Endothelial cell of umbilical vein (primary cell): ENCODE measurements around the gene CHPF2. TPM values are rescaled to one million over a fixed set of nuclear protein-coding genes. Genes with fewer than 3 reads are reported as not detected.

ENCODE experiments used
- BruUV-seq: library from RNA; stranded (reverse); fragments of 400-500 nt; replicated peaks from 2 replicates; lab custom pipeline; 2021; lab: Mats Ljungman, UMichigan
- CTCF ChIA-PET: fragments of 300-600, 350-600 bp; sonication (Branson Sonifier 250); formaldehyde crosslinking; loops from one replicate; lab custom pipeline; 2021; ENCODE audit warnings: antibody characterized with exemption, inconsistent platforms; lab: Charles Lee
- POLR2A ChIA-PET: fragments of 300-600, 350-600 bp; sonication (Branson Sonifier 250); formaldehyde crosslinking; loops from one replicate; lab custom pipeline; 2021; ENCODE audit warnings: antibody characterized with exemption, inconsistent platforms; lab: Charles Lee
- DNase-seq: peaks from one replicate; pipeline ENCODE4 v3.0.0-alpha.2; 2011; ENCODE audit warnings: low read depth, low spot score
- FAIRE-seq: peaks from 2 replicates; lab custom pipeline; 2011; peaks lifted over from hg19 to GRCh38; lab: Jason Lieb, UNC
- H2AFZ ChIP-seq: 2 replicates; pipeline ENCODE4 v1.6.0; 2012; ENCODE audit warnings: low read depth, low read length, control low read depth, inconsistent platforms
- H3K27ac ChIP-seq: 2 replicates; pipeline ENCODE4 v1.5.1; 2011; ENCODE audit warnings: low read depth, mild to moderate bottlenecking, control low read depth, low read length, moderate library complexity; ENCODE audit not compliant: insufficient read depth
- H3K27me3 ChIP-seq, 2 experiments: 2 replicates each; pipeline versions ENCODE4 v1.6.0 to v1.6.1; 2011; ENCODE audit warnings: low read length in 2 of 2, mixed read lengths in 1 of 2; ENCODE audit not compliant: control insufficient read depth in 2 of 2, insufficient read depth in 2 of 2
- H3K36me3 ChIP-seq, 2 experiments: 2 replicates in 1 of 2; 3 replicates in 1 of 2; pipeline ENCODE4 v1.5.1; 2011; ENCODE audit warnings: low read length in 2 of 2, mild to moderate bottlenecking in 1 of 2, moderate library complexity in 1 of 2; ENCODE audit not compliant: control insufficient read depth in 2 of 2, insufficient read depth in 2 of 2; ENCODE audit errors: extremely low read depth in 1 of 2
- H3K4me1 ChIP-seq: 3 replicates; pipeline ENCODE4 v1.5.1; 2011; ENCODE audit warnings: mild to moderate bottlenecking, low read length; ENCODE audit not compliant: control insufficient read depth, insufficient read depth; ENCODE audit errors: extremely low read depth
- H3K4me2 ChIP-seq: 2 replicates; pipeline ENCODE4 v1.6.1; 2011; ENCODE audit warnings: low read length, control low read depth, mixed read lengths; ENCODE audit not compliant: insufficient read depth
- H3K4me3 ChIP-seq, 3 experiments: fragments of 200-600 bp in 1 of 3; sonication (generic), shearing (Covaris generic) in 1 of 3; replicated peaks in 1 of 3; 2 replicates each; pipeline ENCODE4 v1.5.1; 2011 to 2016; ENCODE audit warnings: control low read depth in 3 of 3, low read length in 3 of 3, mild to moderate bottlenecking in 2 of 3, inconsistent platforms in 1 of 3, low read depth in 1 of 3, moderate library complexity in 1 of 3; ENCODE audit not compliant: insufficient read depth in 1 of 3
- H3K79me2 ChIP-seq: 2 replicates; pipeline ENCODE4 v1.6.0; 2012; ENCODE audit warnings: low read length, inconsistent platforms; ENCODE audit not compliant: control insufficient read depth, insufficient read depth
- H3K9ac ChIP-seq: replicated peaks from 2 replicates; pipeline ENCODE3; 2011; ENCODE audit warnings: low read length, control low read depth; ENCODE audit not compliant: insufficient read depth; ENCODE audit errors: extremely low read depth
- H3K9me1 ChIP-seq: replicated peaks from 3 replicates; pipeline ENCODE4 v1.6.0; 2011; ENCODE audit warnings: mild to moderate bottlenecking, low read length; ENCODE audit not compliant: control insufficient read depth, insufficient read depth; ENCODE audit errors: extremely low read depth
- H3K9me3 ChIP-seq: replicated peaks from 2 replicates; pipeline ENCODE4 v1.5.1; 2012; ENCODE audit warnings: low read length, inconsistent platforms; ENCODE audit not compliant: control insufficient read depth, insufficient read depth
- H4K20me1 ChIP-seq: replicated peaks from 2 replicates; pipeline ENCODE3; 2011; ENCODE audit warnings: mild to moderate bottlenecking, low read length; ENCODE audit not compliant: control insufficient read depth, insufficient read depth; ENCODE audit errors: extremely low read depth
- EZH2 ChIP-seq: IDR thresholded peaks from 2 replicates; pipeline ENCODE4 v1.6.1; 2012; ENCODE audit warnings: borderline replicate concordance, low read depth, mild to moderate bottlenecking, moderate library complexity, low read length, inconsistent platforms; ENCODE audit not compliant: severe bottlenecking
- FOS ChIP-seq: IDR thresholded peaks from 2 replicates; pipeline ENCODE4 v1.6.1; 2011; ENCODE audit warnings: mild to moderate bottlenecking, low read length, moderate library complexity, borderline replicate concordance; ENCODE audit not compliant: insufficient read depth
- GATA2 ChIP-seq: IDR thresholded peaks from 2 replicates; pipeline ENCODE4 v1.7.0; 2011; ENCODE audit warnings: low read depth, mild to moderate bottlenecking, moderate library complexity, mixed read lengths, low read length; ENCODE audit not compliant: insufficient read length, insufficient read depth
- JUN ChIP-seq: IDR thresholded peaks from 2 replicates; pipeline ENCODE4 v1.6.1; 2011; ENCODE audit warnings: borderline replicate concordance, low read depth; ENCODE audit not compliant: insufficient read length, insufficient read depth
- MYC ChIP-seq: IDR thresholded peaks from one replicate; pipeline ENCODE4 v1.6.1; 2011; ENCODE audit warnings: mild to moderate bottlenecking, low read depth, low read length
- POLR2A ChIP-seq: IDR thresholded peaks from 2 replicates; pipeline ENCODE4 v1.6.1; 2012; ENCODE audit warnings: low read depth, mild to moderate bottlenecking, control low read depth, low read length
- POLR2AphosphoS5 ChIP-seq: IDR thresholded peaks from 2 replicates; pipeline ENCODE4 v1.6.1; 2012; ENCODE audit warnings: low read depth, mild to moderate bottlenecking, control low read depth, low read length, moderate library complexity; ENCODE audit not compliant: insufficient read depth
- dilution Hi-C: fragments of 300-500 bp; cut with MboI; formaldehyde crosslinking; loops from one replicate; pipeline ENCODE4 v1.15.0; 2019; ENCODE audit warnings: low sequenced_read_pairs; ENCODE audit not compliant: extremely low pct_ligation_motif_present
- intact Hi-C: fragments of 100-400 bp; cut with micrococcal nuclease; formaldehyde crosslinking; loops from one replicate; pipeline ENCODE4 v1.10.0; 2022
- polyA plus RNA-seq, 4 experiments: library from polyadenylated mRNA; depleted of rRNA in 3 of 4; stranded (reverse) in 3 of 4; unstranded in 1 of 4; fragments of >200 nt; gene quantifications; 2 replicates each; pipeline versions ENCODE4 v1.2.1 to v1.2.3, GENCODE V29; 2011 to 2012; ENCODE audit warnings: missing spikeins in 1 of 4
- total RNA-seq: library from RNA; stranded (reverse); gene quantifications from 2 replicates; pipeline ENCODE4 v1.2.3, GENCODE V29; 2021
- TF ChIP-seq, protein P1 (sequence below): IDR thresholded peaks from 2 replicates; pipeline ENCODE4 v1.6.1; 2011; ENCODE audit not compliant: insufficient read depth, insufficient read length
- TF ChIP-seq, protein P2 (sequence below), 2 donors: IDR thresholded peaks; 1 replicate in 1 of 2; 2 replicates in 1 of 2; pipeline ENCODE4 v1.5.1; 2011; ENCODE audit warnings: low read length in 2 of 2, mild to moderate bottlenecking in 2 of 2, moderate library complexity in 2 of 2, control low read depth in 1 of 2, inconsistent platforms in 1 of 2, low read depth in 1 of 2; ENCODE audit not compliant: insufficient read depth in 1 of 2; ENCODE audit errors: extremely low read depth in 1 of 2

The CHPF2 gene
- total and polyA plus RNA-seq, 2 donors (not counting 3 experiments of a cell fraction or from before 2014, with no cell fraction given), result 72.8 to 75.0 TPM

DNA sequence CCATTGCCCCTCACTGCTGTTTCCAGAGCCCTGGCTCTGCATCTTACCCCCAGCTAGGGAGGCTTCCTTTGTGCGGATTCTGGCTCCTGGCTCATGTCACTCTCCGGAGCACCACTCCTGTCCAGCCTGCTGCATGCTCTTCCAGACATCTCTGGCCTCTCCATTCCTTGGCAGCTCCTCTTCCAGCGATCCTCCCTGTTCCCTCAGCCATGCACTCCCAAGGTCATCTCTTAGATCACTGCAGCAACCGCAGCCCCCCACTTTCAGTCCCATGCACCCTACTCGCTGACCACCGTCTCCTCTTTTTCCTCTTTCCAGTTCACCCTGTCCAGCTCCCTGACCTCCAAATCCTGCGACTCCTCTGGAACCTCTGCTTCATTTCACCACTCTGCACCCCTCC lies 23.1 kb downstream of the CHPF2 start:
- Histone ChIP-seq H4K20me1 (no peaks in the 10 kb centered on the region), H3K9me1 (no peaks in the 10 kb centered on the region), H3K36me3 (no peaks in the 10 kb centered on the region), H3K79me2 (no peaks in the 10 kb centered on the region), H3K4me3 (no peak overlapping the region), H3K4me1 (no peaks in the 10 kb centered on the region), H3K27ac (no peak overlapping the region), H3K9ac (no peak overlapping the region), H3K4me2 (no peak overlapping the region), H3K27me3 (peaks cover 2 to 10% of the 10 kb centered on the region in 2 experiments), H3K9me3 (no peaks in the 10 kb centered on the region), H2AFZ (no peak overlapping the region)
- POLR2A ChIA-PET, result no interaction called here
- CTCF ChIA-PET, result interaction anchor here (1.3 to 3.2 kb wide), 2 partner anchors 12 to 132 kb away, joined by 4 to 17 read pairs; no protein-coding TSS in a partner anchor
- intact Hi-C loops, result no loop called here
- BruUV-seq, result no TSS peak
- FAIRE-seq (no peak), DNase-seq (no peak)
- TF ChIP-seq EZH2 (no peak), JUN (no peak), POLR2AphosphoS5 (no peak), GATA2 (no peak), POLR2A (no peak), FOS (no peak), MYC (no peak)
- TF ChIP-seq, protein P1, sequence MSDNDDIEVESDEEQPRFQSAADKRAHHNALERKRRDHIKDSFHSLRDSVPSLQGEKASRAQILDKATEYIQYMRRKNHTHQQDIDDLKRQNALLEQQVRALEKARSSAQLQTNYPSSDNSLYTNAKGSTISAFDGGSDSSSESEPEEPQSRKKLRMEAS, result no peak
- TF ChIP-seq, protein P2, sequence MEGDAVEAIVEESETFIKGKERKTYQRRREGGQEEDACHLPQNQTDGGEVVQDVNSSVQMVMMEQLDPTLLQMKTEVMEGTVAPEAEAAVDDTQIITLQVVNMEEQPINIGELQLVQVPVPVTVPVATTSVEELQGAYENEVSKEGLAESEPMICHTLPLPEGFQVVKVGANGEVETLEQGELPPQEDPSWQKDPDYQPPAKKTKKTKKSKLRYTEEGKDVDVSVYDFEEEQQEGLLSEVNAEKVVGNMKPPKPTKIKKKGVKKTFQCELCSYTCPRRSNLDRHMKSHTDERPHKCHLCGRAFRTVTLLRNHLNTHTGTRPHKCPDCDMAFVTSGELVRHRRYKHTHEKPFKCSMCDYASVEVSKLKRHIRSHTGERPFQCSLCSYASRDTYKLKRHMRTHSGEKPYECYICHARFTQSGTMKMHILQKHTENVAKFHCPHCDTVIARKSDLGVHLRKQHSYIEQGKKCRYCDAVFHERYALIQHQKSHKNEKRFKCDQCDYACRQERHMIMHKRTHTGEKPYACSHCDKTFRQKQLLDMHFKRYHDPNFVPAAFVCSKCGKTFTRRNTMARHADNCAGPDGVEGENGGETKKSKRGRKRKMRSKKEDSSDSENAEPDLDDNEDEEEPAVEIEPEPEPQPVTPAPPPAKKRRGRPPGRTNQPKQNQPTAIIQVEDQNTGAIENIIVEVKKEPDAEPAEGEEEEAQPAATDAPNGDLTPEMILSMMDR (IDR thresholded peaks at IDR 0.05; ENCODE audit: extremely low read depth in 1 of 2, insufficient read depth in 1 of 2, low read depth in 1 of 2, low read length in 2 of 2), result no peak
- dilution Hi-C loops, result no loop called here
